Caco-2 (cell line): ENCODE data around the gene LINGO1. TPM values are rescaled to one million over a fixed set of nuclear protein-coding genes. Genes with fewer than 3 reads are reported as not detected.

Experiments
- BruUV-seq: library from RNA; stranded (reverse); fragments of 400-500 nt; replicated peaks from 2 replicates; lab custom pipeline; 2021; lab: Mats Ljungman, UMichigan
- CTCF ChIA-PET: fragments of 300-600 bp; sonication (Branson Sonifier 250); formaldehyde crosslinking; loops from one replicate; lab custom pipeline; 2022; ENCODE audit warnings: antibody characterized with exemption; lab: Charles Lee
- POLR2A ChIA-PET: fragments of 300-600 bp; sonication (Branson Sonifier 250); formaldehyde crosslinking; loops from one replicate; lab custom pipeline; 2022; ENCODE audit warnings: antibody characterized with exemption; lab: Charles Lee
- DNase-seq, 2 experiments: peaks; one replicate each; pipeline versions ENCODE4 v3.0.0 to v3.0.0-alpha.2; 2020 to 2022
- H3K27me3 ChIP-seq: replicated peaks from 2 replicates; pipeline ENCODE4 v1.6.0; 2011; ENCODE audit warnings: low read length; ENCODE audit not compliant: control insufficient read depth, insufficient read depth
- H3K36me3 ChIP-seq: 2 replicates; pipeline ENCODE4 v1.5.1; 2011; ENCODE audit warnings: low read length; ENCODE audit not compliant: control insufficient read depth, insufficient read depth
- H3K4me1 ChIP-seq: fragments of 250-450 bp; sonication (Bioruptor Pico); 2 replicates; pipeline ENCODE4 v1.5.1; 2020; ENCODE audit warnings: mild to moderate bottlenecking
- H3K4me3 ChIP-seq: 2 replicates; pipeline ENCODE4 v1.5.1; 2011; ENCODE audit warnings: low read depth, mild to moderate bottlenecking, control low read depth, low read length
- H3K9me3 ChIP-seq: fragments of 250-450 bp; sonication (Bioruptor Pico); 2 replicates; pipeline ENCODE4 v1.5.1; 2020; ENCODE audit warnings: mild to moderate bottlenecking, moderate library complexity
- H3K27ac Mint-ChIP-seq: one replicate; pipeline ENCODE4 v1.8.0; 2022; ENCODE audit warnings: mixed read lengths; ENCODE audit not compliant: unreplicated experiment
- H3K27me3 Mint-ChIP-seq: one replicate; pipeline ENCODE4 v1.8.0; 2022; ENCODE audit warnings: mixed read lengths; ENCODE audit not compliant: insufficient read depth, unreplicated experiment
- H3K36me3 Mint-ChIP-seq: one replicate; pipeline ENCODE4 v1.8.0; 2022; ENCODE audit warnings: mild to moderate bottlenecking, mixed read lengths; ENCODE audit not compliant: insufficient read depth, unreplicated experiment
- H3K4me1 Mint-ChIP-seq: one replicate; pipeline ENCODE4 v1.8.0; 2022; ENCODE audit warnings: low read depth, mixed read lengths; ENCODE audit not compliant: unreplicated experiment
- H3K4me3 Mint-ChIP-seq: one replicate; pipeline ENCODE4 v1.8.0; 2022; ENCODE audit warnings: mild to moderate bottlenecking, moderate library complexity, mixed read lengths; ENCODE audit not compliant: unreplicated experiment
- H3K9me3 Mint-ChIP-seq: one replicate; pipeline ENCODE4 v1.8.0; 2022; ENCODE audit warnings: mixed read lengths; ENCODE audit not compliant: unreplicated experiment
- CTCF ChIP-seq, 2 experiments: fragments of 200-600 bp in 1 of 2; IDR thresholded peaks; 1 replicate in 1 of 2; 2 replicates in 1 of 2; pipeline versions ENCODE4 v1.5.1 to v1.8.0; 2011 to 2022; ENCODE audit warnings: antibody characterized with exemption in 1 of 2, control low read depth in 1 of 2, inconsistent platforms in 1 of 2, low read depth in 1 of 2, low read length in 1 of 2, mild to moderate bottlenecking in 1 of 2, moderate library complexity in 1 of 2; ENCODE audit not compliant: insufficient read depth in 1 of 2, severe bottlenecking in 1 of 2, unreplicated experiment in 1 of 2
- intact Hi-C: fragments of 100-400 bp; cut with micrococcal nuclease; formaldehyde crosslinking; loops from one replicate; pipeline ENCODE4 v1.10.0; 2022; ENCODE audit not compliant: unreplicated experiment
- total RNA-seq: library from RNA; stranded (reverse); gene quantifications from 2 replicates; pipeline ENCODE4 v1.2.3, GENCODE V29; 2022

Gene LINGO1
- total RNA-seq, 1 experiment from 2014 or later = 1.4 TPM

DNA sequence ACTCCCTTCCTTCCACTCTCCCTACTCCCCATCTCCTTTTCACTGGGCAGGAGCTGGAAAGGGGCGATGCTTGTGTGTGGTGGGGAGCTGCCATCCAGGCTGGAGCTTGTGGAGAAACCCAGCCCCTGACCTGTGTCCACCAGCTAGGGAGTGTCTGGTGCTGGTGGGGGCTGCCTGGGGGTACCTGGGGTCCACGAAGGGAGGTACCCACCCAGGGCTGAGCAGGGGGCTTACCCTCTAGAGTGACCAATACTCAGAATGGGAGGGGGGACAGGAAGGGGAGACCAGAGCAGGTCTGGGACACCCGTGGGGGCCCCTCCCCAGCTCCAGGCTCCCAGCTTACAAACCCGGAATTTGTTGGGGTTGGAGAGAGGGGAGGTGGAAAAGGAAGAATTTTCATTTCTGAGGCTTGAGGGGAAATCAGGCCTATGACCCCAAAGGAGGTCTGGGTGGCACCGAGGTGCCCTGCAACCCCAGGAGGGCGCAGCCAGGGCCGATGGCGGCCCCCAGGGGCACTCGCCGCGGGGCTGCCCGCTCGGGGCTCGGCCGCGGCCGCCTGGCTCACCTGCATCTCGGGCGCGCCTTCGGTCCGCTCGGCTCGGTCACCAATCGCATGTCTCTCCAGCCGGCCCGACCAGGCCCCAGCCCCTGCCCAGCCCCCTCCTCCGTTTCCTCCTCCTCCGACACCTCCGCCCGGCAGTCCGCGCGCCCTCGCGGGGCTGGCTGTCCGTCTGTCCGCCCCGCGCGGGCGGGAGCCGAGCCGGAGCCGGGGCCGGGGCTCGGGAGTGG is 773 bp downstream of the LINGO1 start:
- CTCF ChIA-PET = interaction anchor here (1.6 kb wide), 1 partner anchor 14 kb away, joined by 5 read pairs; no protein-coding TSS in a partner anchor
- POLR2A ChIA-PET = no interaction called here
- H3K36me3 Mint-ChIP-seq = no peaks in the 10 kb centered on the region
- BruUV-seq = no TSS peak
- Histone ChIP-seq H3K4me3 (peak overlapping the region; percentile 22), H3K9me3 (no peaks in the 10 kb centered on the region), H3K27me3 (peaks cover 6% of the 10 kb centered on the region), H3K36me3 (no peaks in the 10 kb centered on the region), H3K4me1 (peaks cover 6% of the 10 kb centered on the region; the same call in 1 of the 2 replicates)
- TF ChIP-seq CTCF (IDR thresholded peaks at IDR 0.05; ENCODE audit: insufficient read depth in 1 of 2, low read depth in 1 of 2, low read length in 1 of 2, severe bottlenecking in 1 of 2, unreplicated experiment in 1 of 2) = no peak
- no peak overlapping the region for H3K27ac Mint-ChIP-seq
- H3K4me1 Mint-ChIP-seq = no peaks in the 10 kb centered on the region
- H3K4me3 Mint-ChIP-seq = peak overlapping the region; percentile 58
- intact Hi-C loops = loop anchor here (5.0 kb wide), 2 partner anchors 90 to 245 kb away; no protein-coding TSS in a partner anchor
- H3K9me3 Mint-ChIP-seq = no peaks in the 10 kb centered on the region
- H3K27me3 Mint-ChIP-seq = peaks cover 12% of the 10 kb centered on the region
- DNase-seq = peak in 1 of 2 experiments; percentile 34

- Histone ChIP-seq H3K4me1 (peaks cover 6% of the 10 kb centered on the region; the same call in 1 of the 2 replicates), H3K36me3 (no peaks in the 10 kb centered on the region), H3K9me3 (no peaks in the 10 kb centered on the region), H3K4me3 (no peak overlapping the region), H3K27me3 (peaks cover 6% of the 10 kb centered on the region)
- intact Hi-C loops = loop anchor here (5.0 kb wide), 2 partner anchors 89 to 246 kb away; no protein-coding TSS in a partner anchor
- Mint-ChIP-seq H3K27ac (no peak overlapping the region), H3K27me3 (peaks cover 10% of the 10 kb centered on the region), H3K36me3 (no peaks in the 10 kb centered on the region), H3K9me3 (no peaks in the 10 kb centered on the region), H3K4me1 (no peaks in the 10 kb centered on the region), H3K4me3 (peak overlapping the region; percentile 58)
- BruUV-seq = no TSS peak
- POLR2A ChIA-PET = no interaction called here
- CTCF ChIA-PET = interaction anchor here (1.6 kb wide), 1 partner anchor 14 kb away, joined by 5 read pairs; no protein-coding TSS in a partner anchor
- no peak for DNase-seq
- TF ChIP-seq CTCF (IDR thresholded peaks at IDR 0.05; ENCODE audit: insufficient read depth in 1 of 2, low read depth in 1 of 2, low read length in 1 of 2, severe bottlenecking in 1 of 2, unreplicated experiment in 1 of 2) = no peak
Observed at GRCh38 chr15:77630956-77631744, 1.6 kb downstream of the LINGO1 start.

GRCh38 chr15:77630056-77630455 is 2.7 kb downstream of the LINGO1 start:
- no peak overlapping the region for H3K27ac Mint-ChIP-seq
- H3K4me3 ChIP-seq = no peak overlapping the region

More at GRCh38 chr15:77630056-77630455, 2.7 kb downstream of the LINGO1 start:
- H3K4me3 Mint-ChIP-seq = no peak overlapping the region
- peaks cover 8% of the 10 kb centered on the region for H3K27me3 Mint-ChIP-seq
- Histone ChIP-seq H3K27me3 (peaks cover 6% of the 10 kb centered on the region), H3K36me3 (no peaks in the 10 kb centered on the region), H3K9me3 (no peaks in the 10 kb centered on the region), H3K4me1 (peaks cover 6% of the 10 kb centered on the region; the same call in 1 of the 2 replicates)
- ChIA-PET POLR2A (no interaction called here), CTCF (interaction anchor here (0.7 kb wide), 1 partner anchor 528 kb away, joined by 3 read pairs; no protein-coding TSS in a partner anchor)
- H3K9me3 Mint-ChIP-seq = no peaks in the 10 kb centered on the region
- H3K4me1 Mint-ChIP-seq = no peaks in the 10 kb centered on the region
- no TSS peak for BruUV-seq
- DNase-seq = no peak
- H3K36me3 Mint-ChIP-seq = no peaks in the 10 kb centered on the region
- intact Hi-C loops = loop anchor here (5.0 kb wide), 2 partner anchors 88 to 247 kb away; no protein-coding TSS in a partner anchor
- no peak for TF ChIP-seq CTCF (IDR thresholded peaks at IDR 0.05; ENCODE audit: insufficient read depth in 1 of 2, low read depth in 1 of 2, low read length in 1 of 2, severe bottlenecking in 1 of 2, unreplicated experiment in 1 of 2)
